Endothelial cell of umbilical vein (primary cell): Measurements from ENCODE around the gene SYT14. TPM values are rescaled to one million over a fixed set of nuclear protein-coding genes. Genes with fewer than 3 reads are reported as not detected.

ENCODE experiments used
- BruUV-seq: library from RNA; stranded (reverse); fragments of 400-500 nt; replicated peaks from 2 replicates; lab custom pipeline; 2021; lab: Mats Ljungman, UMichigan
- CTCF ChIA-PET: fragments of 300-600, 350-600 bp; sonication (Branson Sonifier 250); formaldehyde crosslinking; loops from one replicate; lab custom pipeline; 2021; ENCODE audit warnings: antibody characterized with exemption, inconsistent platforms; lab: Charles Lee
- POLR2A ChIA-PET: fragments of 300-600, 350-600 bp; sonication (Branson Sonifier 250); formaldehyde crosslinking; loops from one replicate; lab custom pipeline; 2021; ENCODE audit warnings: antibody characterized with exemption, inconsistent platforms; lab: Charles Lee
- DNase-seq: peaks from one replicate; pipeline ENCODE4 v3.0.0-alpha.2; 2011; ENCODE audit warnings: low read depth, low spot score
- FAIRE-seq: peaks from 2 replicates; lab custom pipeline; 2011; peaks lifted over from hg19 to GRCh38; lab: Jason Lieb, UNC
- H2AFZ ChIP-seq: 2 replicates; pipeline ENCODE4 v1.6.0; 2012; ENCODE audit warnings: low read depth, low read length, control low read depth, inconsistent platforms
- H3K27ac ChIP-seq: 2 replicates; pipeline ENCODE4 v1.5.1; 2011; ENCODE audit warnings: low read depth, mild to moderate bottlenecking, control low read depth, low read length, moderate library complexity; ENCODE audit not compliant: insufficient read depth
- H3K27me3 ChIP-seq, 2 experiments: 2 replicates each; pipeline versions ENCODE4 v1.6.0 to v1.6.1; 2011; ENCODE audit warnings: low read length in 2 of 2, mixed read lengths in 1 of 2; ENCODE audit not compliant: control insufficient read depth in 2 of 2, insufficient read depth in 2 of 2
- H3K36me3 ChIP-seq, 2 experiments: 2 replicates in 1 of 2; 3 replicates in 1 of 2; pipeline ENCODE4 v1.5.1; 2011; ENCODE audit warnings: low read length in 2 of 2, mild to moderate bottlenecking in 1 of 2, moderate library complexity in 1 of 2; ENCODE audit not compliant: control insufficient read depth in 2 of 2, insufficient read depth in 2 of 2; ENCODE audit errors: extremely low read depth in 1 of 2
- H3K4me1 ChIP-seq: 3 replicates; pipeline ENCODE4 v1.5.1; 2011; ENCODE audit warnings: mild to moderate bottlenecking, low read length; ENCODE audit not compliant: control insufficient read depth, insufficient read depth; ENCODE audit errors: extremely low read depth
- H3K4me2 ChIP-seq: 2 replicates; pipeline ENCODE4 v1.6.1; 2011; ENCODE audit warnings: low read length, control low read depth, mixed read lengths; ENCODE audit not compliant: insufficient read depth
- H3K4me3 ChIP-seq, 3 experiments: fragments of 200-600 bp in 1 of 3; sonication (generic), shearing (Covaris generic) in 1 of 3; replicated peaks in 1 of 3; 2 replicates each; pipeline ENCODE4 v1.5.1; 2011 to 2016; ENCODE audit warnings: control low read depth in 3 of 3, low read length in 3 of 3, mild to moderate bottlenecking in 2 of 3, inconsistent platforms in 1 of 3, low read depth in 1 of 3, moderate library complexity in 1 of 3; ENCODE audit not compliant: insufficient read depth in 1 of 3
- H3K79me2 ChIP-seq: 2 replicates; pipeline ENCODE4 v1.6.0; 2012; ENCODE audit warnings: low read length, inconsistent platforms; ENCODE audit not compliant: control insufficient read depth, insufficient read depth
- H3K9ac ChIP-seq: replicated peaks from 2 replicates; pipeline ENCODE3; 2011; ENCODE audit warnings: low read length, control low read depth; ENCODE audit not compliant: insufficient read depth; ENCODE audit errors: extremely low read depth
- H3K9me1 ChIP-seq: replicated peaks from 3 replicates; pipeline ENCODE4 v1.6.0; 2011; ENCODE audit warnings: mild to moderate bottlenecking, low read length; ENCODE audit not compliant: control insufficient read depth, insufficient read depth; ENCODE audit errors: extremely low read depth
- H3K9me3 ChIP-seq: replicated peaks from 2 replicates; pipeline ENCODE4 v1.5.1; 2012; ENCODE audit warnings: low read length, inconsistent platforms; ENCODE audit not compliant: control insufficient read depth, insufficient read depth
- H4K20me1 ChIP-seq: replicated peaks from 2 replicates; pipeline ENCODE3; 2011; ENCODE audit warnings: mild to moderate bottlenecking, low read length; ENCODE audit not compliant: control insufficient read depth, insufficient read depth; ENCODE audit errors: extremely low read depth
- EZH2 ChIP-seq: IDR thresholded peaks from 2 replicates; pipeline ENCODE4 v1.6.1; 2012; ENCODE audit warnings: borderline replicate concordance, low read depth, mild to moderate bottlenecking, moderate library complexity, low read length, inconsistent platforms; ENCODE audit not compliant: severe bottlenecking
- FOS ChIP-seq: IDR thresholded peaks from 2 replicates; pipeline ENCODE4 v1.6.1; 2011; ENCODE audit warnings: mild to moderate bottlenecking, low read length, moderate library complexity, borderline replicate concordance; ENCODE audit not compliant: insufficient read depth
- GATA2 ChIP-seq: IDR thresholded peaks from 2 replicates; pipeline ENCODE4 v1.7.0; 2011; ENCODE audit warnings: low read depth, mild to moderate bottlenecking, moderate library complexity, mixed read lengths, low read length; ENCODE audit not compliant: insufficient read length, insufficient read depth
- JUN ChIP-seq: IDR thresholded peaks from 2 replicates; pipeline ENCODE4 v1.6.1; 2011; ENCODE audit warnings: borderline replicate concordance, low read depth; ENCODE audit not compliant: insufficient read length, insufficient read depth
- MYC ChIP-seq: IDR thresholded peaks from one replicate; pipeline ENCODE4 v1.6.1; 2011; ENCODE audit warnings: mild to moderate bottlenecking, low read depth, low read length
- POLR2A ChIP-seq: IDR thresholded peaks from 2 replicates; pipeline ENCODE4 v1.6.1; 2012; ENCODE audit warnings: low read depth, mild to moderate bottlenecking, control low read depth, low read length
- POLR2AphosphoS5 ChIP-seq: IDR thresholded peaks from 2 replicates; pipeline ENCODE4 v1.6.1; 2012; ENCODE audit warnings: low read depth, mild to moderate bottlenecking, control low read depth, low read length, moderate library complexity; ENCODE audit not compliant: insufficient read depth
- dilution Hi-C: fragments of 300-500 bp; cut with MboI; formaldehyde crosslinking; loops from one replicate; pipeline ENCODE4 v1.15.0; 2019; ENCODE audit warnings: low sequenced_read_pairs; ENCODE audit not compliant: extremely low pct_ligation_motif_present
- intact Hi-C: fragments of 100-400 bp; cut with micrococcal nuclease; formaldehyde crosslinking; loops from one replicate; pipeline ENCODE4 v1.10.0; 2022
- polyA plus RNA-seq, 4 experiments: library from polyadenylated mRNA; depleted of rRNA in 3 of 4; stranded (reverse) in 3 of 4; unstranded in 1 of 4; fragments of >200 nt; gene quantifications; 2 replicates each; pipeline versions ENCODE4 v1.2.1 to v1.2.3, GENCODE V29; 2011 to 2012; ENCODE audit warnings: missing spikeins in 1 of 4
- total RNA-seq: library from RNA; stranded (reverse); gene quantifications from 2 replicates; pipeline ENCODE4 v1.2.3, GENCODE V29; 2021
- TF ChIP-seq, protein P1 (sequence below), 2 donors: IDR thresholded peaks; 1 replicate in 1 of 2; 2 replicates in 1 of 2; pipeline ENCODE4 v1.5.1; 2011; ENCODE audit warnings: low read length in 2 of 2, mild to moderate bottlenecking in 2 of 2, moderate library complexity in 2 of 2, control low read depth in 1 of 2, inconsistent platforms in 1 of 2, low read depth in 1 of 2; ENCODE audit not compliant: insufficient read depth in 1 of 2; ENCODE audit errors: extremely low read depth in 1 of 2
- TF ChIP-seq, protein P2 (sequence below): IDR thresholded peaks from 2 replicates; pipeline ENCODE4 v1.6.1; 2011; ENCODE audit not compliant: insufficient read depth, insufficient read length

Gene SYT14
- total and polyA plus RNA-seq, 2 donors (not counting 3 experiments of a cell fraction or from before 2014, with no cell fraction given) = 0.08 to 0.18 TPM

DNA sequence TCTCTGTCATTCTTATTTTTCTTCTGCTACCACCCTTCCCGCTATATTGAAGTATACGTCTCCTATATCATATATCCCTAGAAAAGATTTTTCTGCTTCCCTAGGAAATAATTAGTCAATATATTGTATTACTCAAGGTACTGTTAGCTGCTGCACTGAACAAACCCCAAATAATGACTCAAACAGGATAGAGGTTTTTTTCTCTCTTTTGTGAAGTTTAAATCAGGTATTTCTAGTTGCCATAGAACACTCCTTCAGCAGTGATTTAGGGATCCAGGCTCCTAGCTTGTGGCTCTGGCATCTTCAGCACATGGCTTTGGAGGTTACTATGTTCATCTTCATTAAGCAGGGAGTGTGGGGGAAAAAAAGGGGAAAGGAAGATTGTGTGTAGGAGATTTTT, 18.1 kb downstream of the SYT14 start:
- Histone ChIP-seq H3K4me2 (no peak overlapping the region), H3K9me3 (no peaks in the 10 kb centered on the region), H3K27ac (no peak overlapping the region), H3K9ac (no peak overlapping the region), H3K27me3 (peaks cover 0 to 9% of the 10 kb centered on the region in 2 experiments), H3K36me3 (no peaks in the 10 kb centered on the region), H4K20me1 (no peaks in the 10 kb centered on the region), H3K4me3 (no peak overlapping the region), H3K79me2 (no peaks in the 10 kb centered on the region), H3K4me1 (no peaks in the 10 kb centered on the region), H2AFZ (no peak overlapping the region), H3K9me1 (no peaks in the 10 kb centered on the region)
- ChIA-PET POLR2A (no interaction called here), CTCF (no interaction called here)
- DNase-seq = no peak
- intact Hi-C loops (no loop called here), dilution Hi-C loops (no loop called here)
- FAIRE-seq = no peak
- no TSS peak for BruUV-seq
- TF ChIP-seq EZH2 (no peak), MYC (no peak), JUN (no peak), FOS (no peak), POLR2A (no peak), POLR2AphosphoS5 (no peak), GATA2 (no peak)
- TF ChIP-seq, protein P1, sequence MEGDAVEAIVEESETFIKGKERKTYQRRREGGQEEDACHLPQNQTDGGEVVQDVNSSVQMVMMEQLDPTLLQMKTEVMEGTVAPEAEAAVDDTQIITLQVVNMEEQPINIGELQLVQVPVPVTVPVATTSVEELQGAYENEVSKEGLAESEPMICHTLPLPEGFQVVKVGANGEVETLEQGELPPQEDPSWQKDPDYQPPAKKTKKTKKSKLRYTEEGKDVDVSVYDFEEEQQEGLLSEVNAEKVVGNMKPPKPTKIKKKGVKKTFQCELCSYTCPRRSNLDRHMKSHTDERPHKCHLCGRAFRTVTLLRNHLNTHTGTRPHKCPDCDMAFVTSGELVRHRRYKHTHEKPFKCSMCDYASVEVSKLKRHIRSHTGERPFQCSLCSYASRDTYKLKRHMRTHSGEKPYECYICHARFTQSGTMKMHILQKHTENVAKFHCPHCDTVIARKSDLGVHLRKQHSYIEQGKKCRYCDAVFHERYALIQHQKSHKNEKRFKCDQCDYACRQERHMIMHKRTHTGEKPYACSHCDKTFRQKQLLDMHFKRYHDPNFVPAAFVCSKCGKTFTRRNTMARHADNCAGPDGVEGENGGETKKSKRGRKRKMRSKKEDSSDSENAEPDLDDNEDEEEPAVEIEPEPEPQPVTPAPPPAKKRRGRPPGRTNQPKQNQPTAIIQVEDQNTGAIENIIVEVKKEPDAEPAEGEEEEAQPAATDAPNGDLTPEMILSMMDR (IDR thresholded peaks at IDR 0.05; ENCODE audit: extremely low read depth in 1 of 2, insufficient read depth in 1 of 2, low read depth in 1 of 2, low read length in 2 of 2) = no peak
- TF ChIP-seq, protein P2, sequence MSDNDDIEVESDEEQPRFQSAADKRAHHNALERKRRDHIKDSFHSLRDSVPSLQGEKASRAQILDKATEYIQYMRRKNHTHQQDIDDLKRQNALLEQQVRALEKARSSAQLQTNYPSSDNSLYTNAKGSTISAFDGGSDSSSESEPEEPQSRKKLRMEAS = no peak
